LHCN-M2 (cell line): ENCODE results near the gene SHROOM2. TPM values are rescaled to one million over a fixed set of nuclear protein-coding genes. Genes with fewer than 3 reads are reported as not detected.

ENCODE experiments used
- total RNA-seq: library from RNA; depleted of rRNA; stranded (reverse); fragments of >200 nt; gene quantifications from 2 replicates; pipeline ENCODE4 v1.2.3, GENCODE V29; 2014; rRNA removed

SHROOM2 gene
- total RNA-seq, 1 experiment from 2014 or later: 5.1 TPM

Other genes with a start within 250 kb of the SHROOM2 start
- 0.17 TPM in 1 of 2 replicates, not detected in the other for gene GPR143, start 20.6 kb upstream of the SHROOM2 start, total RNA-seq
- not detected in 2 replicates for gene CLDN34, start 180.9 kb downstream of the SHROOM2 start, total RNA-seq